K562 (cell line): ENCODE data around the gene MRPL32. TPM values are rescaled to one million over a fixed set of nuclear protein-coding genes. Genes with fewer than 3 reads are reported as not detected.

Experiments used
- BHLHE40 ChIP-seq: IDR thresholded peaks from 2 replicates; pipeline ENCODE4 v1.6.1; 2011; ENCODE audit warnings: low read length, improper control_type of control experiment
- GABPA ChIP-seq: fragments of 200-800 bp; sonication (Bioruptor generic); conservative IDR thresholded peaks from 2 replicates; pipeline ENCODE4 v1.6.1; 2016; ENCODE audit warnings: low read depth, missing genetic modification characterization, missing compliant biosample characterization
- MTA2 ChIP-seq: fragments of 450-650 bp; IDR thresholded peaks from 2 replicates; pipeline ENCODE4 v1.6.1; 2016; ENCODE audit warnings: low read depth
- MXI1 ChIP-seq: IDR thresholded peaks from 2 replicates; pipeline ENCODE4 v1.6.1; 2011; ENCODE audit warnings: low read depth, mild to moderate bottlenecking, improper control_type of control experiment, low read length
- PHB2 ChIP-seq: fragments of 450-650 bp; IDR thresholded peaks from 2 replicates; pipeline ENCODE4 v1.6.1; 2017; ENCODE audit warnings: low read depth
- PHF21A ChIP-seq: fragments of 450-650 bp; IDR thresholded peaks from 2 replicates; pipeline ENCODE4 v1.6.1; 2017; ENCODE audit warnings: low read depth, borderline replicate concordance
- POLR2B ChIP-seq: fragments of 450-650 bp; IDR thresholded peaks from 2 replicates; pipeline ENCODE4 v1.6.1; 2018; ENCODE audit warnings: low read depth; ENCODE audit not compliant: partially characterized antibody
- POU5F1 ChIP-seq: fragments of 150-350 bp; IDR thresholded peaks from 2 replicates; pipeline ENCODE4 v1.6.1; 2014; ENCODE audit warnings: borderline replicate concordance, low read length, low read depth, mild to moderate bottlenecking; ENCODE audit not compliant: partially characterized antibody
- SRF ChIP-seq, 2 experiments: fragments of 250-450, 450-650 bp in 1 of 2; sonication (Bioruptor Pico) in 1 of 2; sonication (generic) in 1 of 2; formaldehyde crosslinking; IDR thresholded peaks; 2 replicates each; pipeline versions ENCODE4 v1.5.0 to v1.5.1; 2020 to 2022; ENCODE audit warnings: mild to moderate bottlenecking in 1 of 2, missing genetic modification reagents in 1 of 2
- STAT5B ChIP-seq: fragments of 250-450 bp; sonication (Bioruptor Pico); IDR thresholded peaks from 2 replicates; pipeline ENCODE4 v1.8.0; 2021; ENCODE audit warnings: mild to moderate bottlenecking, inconsistent platforms
- TEAD1 ChIP-seq, 2 experiments: fragments of 450-650 bp in 1 of 2; sonication (generic) in 1 of 2; formaldehyde crosslinking; IDR thresholded peaks; 2 replicates each; pipeline versions ENCODE4 v1.4.0 to v1.8.0; 2020 to 2022; ENCODE audit warnings: mild to moderate bottlenecking in 2 of 2, missing genetic modification reagents in 1 of 2
- TEAD2 ChIP-seq: fragments of 450-650 bp; IDR thresholded peaks from 2 replicates; pipeline ENCODE4 v1.6.1; 2016; ENCODE audit warnings: missing genetic modification characterization, control low read depth, missing compliant biosample characterization
- ZBTB7A ChIP-seq: IDR thresholded peaks from 2 replicates; pipeline ENCODE4 v1.6.1; 2011; ENCODE audit warnings: low read depth, mild to moderate bottlenecking, low read length, moderate library complexity, borderline replicate concordance; ENCODE audit not compliant: control insufficient read depth
- ZNF766 ChIP-seq: fragments of 200-800 bp; sonication (Bioruptor generic); conservative IDR thresholded peaks from 2 replicates; pipeline ENCODE4 v1.6.1; 2016; ENCODE audit warnings: missing genetic modification characterization, missing compliant biosample characterization
- polyA plus RNA-seq, 8 experiments: library from polyadenylated mRNA; depleted of rRNA in 4 of 8; stranded (reverse) in 5 of 8; unstranded in 3 of 8; fragments of >200 nt; fragmentation: Nextera tagmentation in 2 of 8; fragmentation: Illumina TruSeq in 1 of 8; extraction: Ambion mirVana in 2 of 8; extraction: Trizol in 1 of 8; gene quantifications; 2 replicates each; pipeline versions ENCODE4 v1.2.1 to v1.2.3, GENCODE V29; 2011 to 2014; ENCODE audit warnings: inconsistent platforms in 1 of 8, missing spikeins in 1 of 8
- total RNA-seq, 7 experiments: library from RNA; depleted of rRNA in 6 of 7; stranded (reverse); fragments of >200 nt in 6 of 7; fragmentation: Illumina TruSeq in 2 of 7; extraction: Trizol in 2 of 7; gene quantifications; 2 replicates each; pipeline versions ENCODE4 v1.2.1 to v1.2.3, GENCODE V29; 2011 to 2021; ENCODE audit warnings: low replicate concordance in 1 of 7
- TF ChIP-seq, protein P1 (sequence below): sonication (generic); formaldehyde crosslinking; IDR thresholded peaks from 2 replicates; pipeline ENCODE4 v1.5.0; 2020; ENCODE audit warnings: missing genetic modification reagents
- TF ChIP-seq, protein P2 (sequence below): sonication (generic); formaldehyde crosslinking; IDR thresholded peaks from 2 replicates; pipeline ENCODE4 v1.8.1; 2023; ENCODE audit warnings: missing genetic modification reagents, mild to moderate bottlenecking, borderline replicate concordance
- TF ChIP-seq, protein P3 (sequence below), 2 experiments: fragments of 450-650 bp in 1 of 2; sonication (generic) in 1 of 2; formaldehyde crosslinking; conservative IDR thresholded peaks; 2 replicates each; pipeline versions ENCODE4 v1.4.0 to v1.8.1; 2020 to 2022; ENCODE audit warnings: mild to moderate bottlenecking in 1 of 2, missing genetic modification reagents in 1 of 2

MRPL32 gene
- total and polyA plus RNA-seq, 9 of the 15 experiments (the other 6 are each of a cell fraction or from before 2014, with no cell fraction given) = 75.5 to 351 (median 138) TPM

DNA sequence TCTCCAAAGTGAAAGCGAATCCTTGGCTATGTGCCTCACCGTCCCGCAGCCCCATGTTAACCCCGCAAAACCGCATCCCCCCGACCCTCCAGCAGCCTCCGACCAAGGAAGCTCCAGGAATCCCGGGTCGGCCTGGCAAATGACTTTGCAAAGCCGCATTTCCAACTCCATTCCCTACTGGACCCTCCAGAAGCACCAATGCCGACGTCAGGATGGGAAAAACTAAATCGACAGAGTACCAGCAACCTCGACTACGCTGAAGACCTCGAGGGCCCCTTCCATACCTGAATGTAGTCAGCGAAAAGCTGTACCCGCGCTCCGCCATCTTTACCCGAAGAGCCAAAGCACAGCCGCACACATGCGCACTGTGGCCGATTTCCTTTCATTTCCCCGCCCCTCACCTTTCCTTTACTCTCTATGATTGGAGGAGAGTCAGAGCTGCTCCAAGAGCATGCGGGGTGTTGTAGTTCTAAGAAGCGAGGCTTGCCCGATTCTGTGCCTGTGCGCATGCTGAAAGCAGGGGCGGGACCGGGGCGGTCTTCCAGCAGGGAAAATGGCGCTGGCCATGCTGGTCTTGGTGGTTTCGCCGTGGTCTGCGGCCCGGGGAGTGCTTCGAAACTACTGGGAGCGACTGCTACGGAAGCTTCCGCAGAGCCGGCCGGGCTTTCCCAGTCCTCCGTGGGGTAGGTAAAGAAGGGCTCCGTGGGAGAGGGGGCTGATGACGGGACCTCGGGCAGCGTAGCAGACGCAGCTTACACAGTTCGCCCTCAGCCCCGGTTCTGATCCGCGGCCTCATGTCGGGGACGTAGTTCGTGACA lies at the start of gene MRPL32, which contains the start of gene PSMA2 (continued):
- TF ChIP-seq, protein P1, sequence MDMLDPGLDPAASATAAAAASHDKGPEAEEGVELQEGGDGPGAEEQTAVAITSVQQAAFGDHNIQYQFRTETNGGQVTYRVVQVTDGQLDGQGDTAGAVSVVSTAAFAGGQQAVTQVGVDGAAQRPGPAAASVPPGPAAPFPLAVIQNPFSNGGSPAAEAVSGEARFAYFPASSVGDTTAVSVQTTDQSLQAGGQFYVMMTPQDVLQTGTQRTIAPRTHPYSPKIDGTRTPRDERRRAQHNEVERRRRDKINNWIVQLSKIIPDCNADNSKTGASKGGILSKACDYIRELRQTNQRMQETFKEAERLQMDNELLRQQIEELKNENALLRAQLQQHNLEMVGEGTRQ (CRISPR knock-in tag) = no peak
- TF ChIP-seq SRF (CRISPR knock-in tag; IDR thresholded peaks at IDR 0.05) (0 out of 4 replicates have a peak, but pooled peaks of 1 of the 2 experiments have one; percentile 33), STAT5B (no peak), TEAD1 (CRISPR knock-in tag; IDR thresholded peaks at IDR 0.05) (peak; percentile 37 to 75; a peak in 2 of 4 replicates), MTA2 (no peak), BHLHE40 (0 out of 2 replicates have a peak, but pooled peaks have one; percentile 23), POU5F1 (peak; percentile 50), POLR2B (peak; percentile 87), GABPA (0 out of 2 replicates have a peak, but pooled peaks have one; percentile 24), TEAD2 (tag) (no peak), PHF21A (0 out of 2 replicates have a peak, but pooled peaks have one; percentile 38), ZBTB7A (peak; percentile 37; the same call in 1 of the 2 replicates), PHB2 (no peak), ZNF766 (CRISPR knock-in tag) (0 out of 2 replicates have a peak, but pooled peaks have one; percentile 45), MXI1 (peak; percentile 95)
- TF ChIP-seq, protein P2, sequence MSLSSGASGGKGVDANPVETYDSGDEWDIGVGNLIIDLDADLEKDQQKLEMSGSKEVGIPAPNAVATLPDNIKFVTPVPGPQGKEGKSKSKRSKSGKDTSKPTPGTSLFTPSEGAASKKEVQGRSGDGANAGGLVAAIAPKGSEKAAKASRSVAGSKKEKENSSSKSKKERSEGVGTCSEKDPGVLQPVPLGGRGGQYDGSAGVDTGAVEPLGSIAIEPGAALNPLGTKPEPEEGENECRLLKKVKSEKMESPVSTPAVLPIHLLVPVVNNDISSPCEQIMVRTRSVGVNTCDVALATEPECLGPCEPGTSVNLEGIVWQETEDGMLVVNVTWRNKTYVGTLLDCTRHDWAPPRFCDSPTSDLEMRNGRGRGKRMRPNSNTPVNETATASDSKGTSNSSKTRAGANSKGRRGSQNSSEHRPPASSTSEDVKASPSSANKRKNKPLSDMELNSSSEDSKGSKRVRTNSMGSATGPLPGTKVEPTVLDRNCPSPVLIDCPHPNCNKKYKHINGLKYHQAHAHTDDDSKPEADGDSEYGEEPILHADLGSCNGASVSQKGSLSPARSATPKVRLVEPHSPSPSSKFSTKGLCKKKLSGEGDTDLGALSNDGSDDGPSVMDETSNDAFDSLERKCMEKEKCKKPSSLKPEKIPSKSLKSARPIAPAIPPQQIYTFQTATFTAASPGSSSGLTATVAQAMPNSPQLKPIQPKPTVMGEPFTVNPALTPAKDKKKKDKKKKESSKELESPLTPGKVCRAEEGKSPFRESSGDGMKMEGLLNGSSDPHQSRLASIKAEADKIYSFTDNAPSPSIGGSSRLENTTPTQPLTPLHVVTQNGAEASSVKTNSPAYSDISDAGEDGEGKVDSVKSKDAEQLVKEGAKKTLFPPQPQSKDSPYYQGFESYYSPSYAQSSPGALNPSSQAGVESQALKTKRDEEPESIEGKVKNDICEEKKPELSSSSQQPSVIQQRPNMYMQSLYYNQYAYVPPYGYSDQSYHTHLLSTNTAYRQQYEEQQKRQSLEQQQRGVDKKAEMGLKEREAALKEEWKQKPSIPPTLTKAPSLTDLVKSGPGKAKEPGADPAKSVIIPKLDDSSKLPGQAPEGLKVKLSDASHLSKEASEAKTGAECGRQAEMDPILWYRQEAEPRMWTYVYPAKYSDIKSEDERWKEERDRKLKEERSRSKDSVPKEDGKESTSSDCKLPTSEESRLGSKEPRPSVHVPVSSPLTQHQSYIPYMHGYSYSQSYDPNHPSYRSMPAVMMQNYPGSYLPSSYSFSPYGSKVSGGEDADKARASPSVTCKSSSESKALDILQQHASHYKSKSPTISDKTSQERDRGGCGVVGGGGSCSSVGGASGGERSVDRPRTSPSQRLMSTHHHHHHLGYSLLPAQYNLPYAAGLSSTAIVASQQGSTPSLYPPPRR (CRISPR knock-in tag) = no peak
- TF ChIP-seq, protein P3, sequence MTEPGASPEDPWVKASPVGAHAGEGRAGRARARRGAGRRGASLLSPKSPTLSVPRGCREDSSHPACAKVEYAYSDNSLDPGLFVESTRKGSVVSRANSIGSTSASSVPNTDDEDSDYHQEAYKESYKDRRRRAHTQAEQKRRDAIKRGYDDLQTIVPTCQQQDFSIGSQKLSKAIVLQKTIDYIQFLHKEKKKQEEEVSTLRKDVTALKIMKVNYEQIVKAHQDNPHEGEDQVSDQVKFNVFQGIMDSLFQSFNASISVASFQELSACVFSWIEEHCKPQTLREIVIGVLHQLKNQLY (CRISPR knock-in tag; conservative IDR thresholded peaks at IDR 0.05) = no peak
